Fibroblast of pulmonary artery (primary cell): ENCODE data around the gene CAMKV.

Experiments used
- DNase-seq: peaks from one replicate; pipeline ENCODE4 v3.0.0-alpha.2; 2010; ENCODE audit warnings: low read depth
- H3K4me3 ChIP-seq: replicated peaks from 2 replicates; pipeline ENCODE4 v1.5.1; 2011; ENCODE audit warnings: low read depth, mild to moderate bottlenecking, control low read depth, low read length, moderate library complexity
- TF ChIP-seq, protein P1 (sequence below): IDR thresholded peaks from 2 replicates; pipeline ENCODE4 v1.5.1; 2011; ENCODE audit warnings: mild to moderate bottlenecking, control low read depth, low read length, inconsistent platforms; ENCODE audit errors: missing control alignments

Gene CAMKV

DNA sequence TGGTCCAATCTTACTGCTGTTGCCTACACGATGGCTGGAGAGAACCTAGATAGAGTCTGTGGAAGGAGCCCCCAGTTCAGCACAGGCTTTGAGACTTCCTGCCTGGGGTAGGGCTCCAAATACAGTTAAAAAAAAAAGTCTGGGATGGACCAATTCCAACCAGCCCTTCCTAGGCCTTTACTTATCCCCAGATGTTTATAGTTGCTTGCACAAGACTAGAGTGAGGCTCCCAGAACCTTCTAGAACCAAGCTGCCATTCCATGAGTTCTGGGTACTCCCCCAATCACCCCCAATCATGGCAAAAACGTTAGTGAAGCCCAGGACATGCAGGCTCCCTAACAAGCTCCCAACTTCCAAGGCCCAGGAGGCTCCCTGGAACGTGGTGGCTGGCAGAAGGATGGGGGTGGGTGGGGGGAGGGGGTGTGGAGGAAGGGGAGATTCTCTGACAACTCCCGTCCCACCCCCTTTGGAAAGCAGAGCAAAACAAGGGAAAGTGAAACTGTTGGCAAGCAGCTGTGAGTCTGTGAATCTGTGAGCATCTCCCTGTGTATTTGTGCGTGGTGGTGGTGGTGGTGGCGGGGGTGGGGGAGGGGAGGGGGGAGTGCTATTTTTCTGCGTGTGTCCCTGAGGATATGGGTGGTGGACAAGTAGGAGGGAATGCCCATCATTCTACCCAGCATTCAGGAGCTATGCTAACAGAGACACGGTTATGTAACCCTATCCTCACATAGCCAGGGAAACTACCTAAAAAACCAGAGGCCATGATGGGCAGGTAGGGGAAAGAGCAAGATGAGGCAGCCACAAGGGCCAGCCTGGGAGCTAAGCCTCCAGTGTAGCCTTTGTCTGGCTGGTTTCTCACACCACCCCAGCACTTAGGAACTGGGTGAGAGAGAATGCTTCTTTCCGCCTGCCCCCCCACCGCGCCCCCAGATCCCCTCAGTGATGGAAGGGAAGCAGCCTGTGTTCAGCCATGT is 31.9 kb upstream of the CAMKV start:
- no peak overlapping the region for H3K4me3 ChIP-seq
- DNase-seq = no peak
- TF ChIP-seq, protein P1, sequence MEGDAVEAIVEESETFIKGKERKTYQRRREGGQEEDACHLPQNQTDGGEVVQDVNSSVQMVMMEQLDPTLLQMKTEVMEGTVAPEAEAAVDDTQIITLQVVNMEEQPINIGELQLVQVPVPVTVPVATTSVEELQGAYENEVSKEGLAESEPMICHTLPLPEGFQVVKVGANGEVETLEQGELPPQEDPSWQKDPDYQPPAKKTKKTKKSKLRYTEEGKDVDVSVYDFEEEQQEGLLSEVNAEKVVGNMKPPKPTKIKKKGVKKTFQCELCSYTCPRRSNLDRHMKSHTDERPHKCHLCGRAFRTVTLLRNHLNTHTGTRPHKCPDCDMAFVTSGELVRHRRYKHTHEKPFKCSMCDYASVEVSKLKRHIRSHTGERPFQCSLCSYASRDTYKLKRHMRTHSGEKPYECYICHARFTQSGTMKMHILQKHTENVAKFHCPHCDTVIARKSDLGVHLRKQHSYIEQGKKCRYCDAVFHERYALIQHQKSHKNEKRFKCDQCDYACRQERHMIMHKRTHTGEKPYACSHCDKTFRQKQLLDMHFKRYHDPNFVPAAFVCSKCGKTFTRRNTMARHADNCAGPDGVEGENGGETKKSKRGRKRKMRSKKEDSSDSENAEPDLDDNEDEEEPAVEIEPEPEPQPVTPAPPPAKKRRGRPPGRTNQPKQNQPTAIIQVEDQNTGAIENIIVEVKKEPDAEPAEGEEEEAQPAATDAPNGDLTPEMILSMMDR = no peak

DNA sequence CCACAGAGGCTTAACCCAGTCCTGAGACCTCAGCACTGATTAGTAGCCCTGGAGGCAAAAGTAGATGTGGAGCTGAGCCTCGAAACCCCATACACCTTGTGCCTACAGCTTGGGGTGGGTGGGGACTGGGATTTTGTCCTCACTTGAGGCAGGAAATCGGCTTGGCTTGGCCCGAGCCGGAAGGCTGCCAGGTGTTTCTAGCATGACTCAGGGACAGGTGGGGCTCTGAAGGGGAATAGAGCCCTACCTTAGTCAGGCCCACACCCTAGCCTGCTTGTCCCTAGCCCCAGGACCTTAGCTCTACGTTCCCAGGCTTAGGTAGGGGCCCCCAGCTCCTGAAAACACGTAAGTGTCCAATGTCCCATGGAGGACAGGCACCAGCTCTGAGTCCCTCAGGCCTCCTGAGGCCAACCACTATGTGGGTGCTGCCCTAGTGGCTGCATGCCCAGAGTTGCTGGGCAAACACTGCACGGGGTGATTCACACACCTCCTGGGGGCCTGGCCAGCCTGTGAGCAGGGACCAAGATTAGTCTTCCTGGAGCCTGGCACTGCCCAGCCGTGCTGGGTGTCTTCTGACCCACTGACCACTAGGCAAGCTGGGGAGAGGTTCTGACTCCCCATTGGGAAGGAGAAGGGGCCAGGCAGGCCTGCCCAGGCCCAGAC is 30.9 kb upstream of the CAMKV start:
- peak; percentile 22 for DNase-seq
- TF ChIP-seq, protein P1 = no peak
- no peak overlapping the region for H3K4me3 ChIP-seq

DNA sequence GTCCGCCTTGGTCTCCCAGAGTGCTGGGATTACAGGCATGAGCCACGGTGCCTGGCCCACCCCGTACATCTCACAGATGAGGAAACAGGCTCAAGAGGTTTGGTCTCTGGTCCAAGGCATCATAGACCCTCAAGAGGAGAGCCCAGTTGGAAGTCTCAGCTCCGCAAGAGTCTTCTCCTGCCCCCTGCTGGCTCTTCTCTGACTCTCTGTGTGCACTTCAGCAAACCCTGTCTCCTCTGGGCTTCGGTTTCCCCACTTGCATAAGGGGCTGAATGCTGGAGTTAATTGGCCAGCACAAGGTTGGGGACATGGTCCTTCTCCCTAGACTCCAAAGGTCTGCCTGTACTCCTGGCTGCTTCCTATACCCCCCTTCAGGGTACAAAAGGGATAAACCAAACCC is 30.1 kb upstream of the CAMKV start:
- no peak overlapping the region for H3K4me3 ChIP-seq
- TF ChIP-seq, protein P1 = peak; percentile 32
- peak; percentile 34 for DNase-seq

DNA sequence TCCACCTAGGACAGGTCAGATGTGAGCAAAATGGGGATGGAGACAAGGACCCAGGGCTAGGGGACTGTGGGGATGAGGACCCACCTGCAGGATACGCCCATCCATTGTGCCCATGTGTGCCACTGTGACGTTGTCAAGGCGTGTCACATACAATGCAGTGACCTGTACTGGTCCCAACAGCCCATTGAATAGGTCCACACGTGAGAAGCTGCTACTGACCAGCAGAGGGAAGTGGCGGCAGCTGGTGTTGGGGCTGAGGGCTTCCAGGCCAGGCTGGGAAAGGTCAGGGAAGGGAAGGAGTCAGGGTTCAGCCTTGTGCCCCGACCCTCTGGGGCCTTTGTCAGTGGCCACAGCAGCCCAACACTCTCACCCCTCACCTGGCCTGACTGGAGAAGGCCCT is 29.3 kb upstream of the CAMKV start:
- TF ChIP-seq, protein P1 = no peak
- DNase-seq = no peak
- H3K4me3 ChIP-seq = no peak overlapping the region

DNA sequence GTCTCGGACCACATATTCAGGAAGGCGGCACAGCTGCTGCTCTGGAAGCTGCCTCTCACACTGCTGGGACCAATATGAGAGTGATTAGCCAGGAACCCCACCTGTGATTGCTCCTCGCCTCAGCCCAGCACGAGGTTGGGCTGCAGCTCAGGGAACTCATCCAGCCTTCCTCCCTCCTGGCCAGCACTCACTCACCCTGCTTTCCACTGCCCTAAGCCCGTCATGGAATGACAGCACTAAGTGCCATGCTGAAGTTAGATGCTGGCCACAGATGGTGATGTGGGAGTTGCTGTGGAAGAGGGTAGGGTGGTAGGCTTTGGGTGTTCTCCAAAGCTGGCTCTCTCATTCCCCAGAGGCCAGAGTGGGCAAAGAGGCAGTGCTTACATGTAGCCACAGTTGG is 26.6 kb upstream of the CAMKV start:
- DNase-seq = no peak
- H3K4me3 ChIP-seq = no peak overlapping the region
- TF ChIP-seq, protein P1 = no peak

DNA sequence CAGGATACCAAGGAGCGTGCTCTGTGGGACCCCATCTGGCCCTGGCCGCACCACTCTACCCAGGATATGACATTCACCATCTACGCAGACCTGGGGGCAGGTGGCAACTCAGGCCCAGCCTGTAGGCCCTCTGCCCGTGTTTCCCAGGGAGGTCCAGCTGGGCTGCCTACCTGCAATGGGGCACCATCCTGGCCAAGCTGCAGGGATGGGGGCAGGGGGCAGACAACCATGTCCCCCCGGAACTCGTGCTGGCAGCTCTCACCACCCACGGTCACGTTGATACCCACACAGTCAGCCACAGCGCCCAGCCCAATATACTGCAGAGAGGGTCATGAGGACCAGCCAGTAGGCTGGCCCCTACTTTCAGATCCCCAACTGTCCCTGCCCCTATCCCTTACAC is 26.1 kb upstream of the CAMKV start:
- DNase-seq = no peak
- TF ChIP-seq, protein P1 = no peak
- no peak overlapping the region for H3K4me3 ChIP-seq
